ENCODE results near the gene NAALADL2.
"Not testable (repeated sequence)": the region's sequence is repeated elsewhere in the genome, so short reads cannot be mapped to it uniquely, and the experiment has no call there.

Gene NAALADL2

GRCh38 chr3:175751089-175751488, 892.0 kb downstream of the NAALADL2 start:
- no peaks in the 10 kb centered on the region for H3K27me3 ChIP-seq (ENCODE audit: control insufficient read depth, insufficient read depth, low read length)
- peaks cover 15% of the 10 kb centered on the region for H3K4me1 ChIP-seq (ENCODE audit: control insufficient read depth, low read depth, low read length)
- no peak overlapping the region for H3K9ac ChIP-seq (ENCODE audit: low read length)
- H3K9me3 ChIP-seq (ENCODE audit: control insufficient read depth, low read depth, low read length), result no peaks in the 10 kb centered on the region
- no peaks in the 10 kb centered on the region for H3K36me3 ChIP-seq (ENCODE audit: control insufficient read depth, low read depth, low read length)
- H3K27ac ChIP-seq (ENCODE audit: low read length), result no peak overlapping the region
- H3K4me3 ChIP-seq (ENCODE audit: low read length), result no peak overlapping the region

- Histone ChIP-seq H3K4me1 (ENCODE audit: control insufficient read depth, low read depth, low read length) (no peaks in the 10 kb centered on the region), H3K27ac (ENCODE audit: low read length) (no peak overlapping the region), H3K9me3 (ENCODE audit: control insufficient read depth, low read depth, low read length) (no peaks in the 10 kb centered on the region), H3K27me3 (ENCODE audit: control insufficient read depth, insufficient read depth, low read length) (no peaks in the 10 kb centered on the region), H3K9ac (ENCODE audit: low read length) (no peak overlapping the region), H3K36me3 (ENCODE audit: control insufficient read depth, low read depth, low read length) (no peaks in the 10 kb centered on the region), H3K4me3 (ENCODE audit: low read length) (no peak overlapping the region)
These were observed 904.8 kb downstream of the NAALADL2 start for GRCh38 chr3:175763948-175764347.

GRCh38 chr3:175764722-175765121, 905.6 kb downstream of the NAALADL2 start:
- Histone ChIP-seq H3K36me3 (ENCODE audit: control insufficient read depth, low read depth, low read length) (no peaks in the 10 kb centered on the region), H3K4me1 (ENCODE audit: control insufficient read depth, low read depth, low read length) (no peaks in the 10 kb centered on the region), H3K27ac (ENCODE audit: low read length) (no peak overlapping the region), H3K9ac (ENCODE audit: low read length) (no peak overlapping the region), H3K27me3 (ENCODE audit: control insufficient read depth, insufficient read depth, low read length) (no peaks in the 10 kb centered on the region), H3K9me3 (ENCODE audit: control insufficient read depth, low read depth, low read length) (no peaks in the 10 kb centered on the region), H3K4me3 (ENCODE audit: low read length) (no peak overlapping the region)

GRCh38 chr3:175770426-175770825, 911.3 kb downstream of the NAALADL2 start:
- Histone ChIP-seq H3K9ac (ENCODE audit: low read length) (no peak overlapping the region), H3K27ac (ENCODE audit: low read length) (no peak overlapping the region), H3K36me3 (ENCODE audit: control insufficient read depth, low read depth, low read length) (no peaks in the 10 kb centered on the region)

GRCh38 chr3:175777495-175777894, 918.4 kb downstream of the NAALADL2 start:
- no peaks in the 10 kb centered on the region for H3K9me3 ChIP-seq (ENCODE audit: control insufficient read depth, low read depth, low read length)
- H3K36me3 ChIP-seq (ENCODE audit: control insufficient read depth, low read depth, low read length), result no peaks in the 10 kb centered on the region
- H3K27ac ChIP-seq (ENCODE audit: low read length), result no peak overlapping the region

More at GRCh38 chr3:175770426-175770825, 911.3 kb downstream of the NAALADL2 start:
- H3K4me3 ChIP-seq (ENCODE audit: low read length), result no peak overlapping the region
- no peaks in the 10 kb centered on the region for H3K9me3 ChIP-seq (ENCODE audit: control insufficient read depth, low read depth, low read length)
- H3K4me1 ChIP-seq (ENCODE audit: control insufficient read depth, low read depth, low read length), result no peaks in the 10 kb centered on the region
- no peaks in the 10 kb centered on the region for H3K27me3 ChIP-seq (ENCODE audit: control insufficient read depth, insufficient read depth, low read length)

GRCh38 chr3:175777965-175778364, 918.8 kb downstream of the NAALADL2 start:
- Histone ChIP-seq H3K9me3 (ENCODE audit: control insufficient read depth, low read depth, low read length) (no peaks in the 10 kb centered on the region), H3K36me3 (ENCODE audit: control insufficient read depth, low read depth, low read length) (no peaks in the 10 kb centered on the region), H3K9ac (ENCODE audit: low read length) (no peak overlapping the region), H3K4me1 (ENCODE audit: control insufficient read depth, low read depth, low read length) (no peaks in the 10 kb centered on the region), H3K4me3 (ENCODE audit: low read length) (no peak overlapping the region), H3K27ac (ENCODE audit: low read length) (no peak overlapping the region), H3K27me3 (ENCODE audit: control insufficient read depth, insufficient read depth, low read length) (no peaks in the 10 kb centered on the region)

More at GRCh38 chr3:175777495-175777894, 918.4 kb downstream of the NAALADL2 start:
- no peaks in the 10 kb centered on the region for H3K4me1 ChIP-seq (ENCODE audit: control insufficient read depth, low read depth, low read length)
- no peaks in the 10 kb centered on the region for H3K27me3 ChIP-seq (ENCODE audit: control insufficient read depth, insufficient read depth, low read length)
- H3K9ac ChIP-seq (ENCODE audit: low read length), result no peak overlapping the region
- no peak overlapping the region for H3K4me3 ChIP-seq (ENCODE audit: low read length)

DNA sequence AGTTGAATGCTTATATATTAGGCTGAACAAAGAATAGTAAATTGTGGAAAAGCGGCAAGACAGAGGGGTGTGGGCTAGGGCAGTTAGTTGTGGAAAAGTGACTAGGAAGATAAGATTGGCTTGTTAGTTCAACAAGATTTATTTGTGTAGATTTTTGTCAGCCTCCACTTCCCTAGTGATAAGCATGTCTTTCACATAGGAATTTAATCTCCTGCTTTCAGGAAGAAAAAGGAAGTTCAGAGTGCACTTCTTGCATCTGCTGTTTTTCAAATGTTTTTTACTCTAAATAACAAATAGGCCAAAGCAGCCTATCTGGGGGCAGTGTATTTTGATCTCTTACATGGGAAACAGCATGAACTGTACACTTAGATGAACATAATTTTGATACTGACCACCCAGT, 919.9 kb downstream of the NAALADL2 start:
- Histone ChIP-seq H3K27me3 (ENCODE audit: control insufficient read depth, insufficient read depth, low read length) (no peaks in the 10 kb centered on the region), H3K9me3 (ENCODE audit: control insufficient read depth, low read depth, low read length) (no peaks in the 10 kb centered on the region), H3K36me3 (ENCODE audit: control insufficient read depth, low read depth, low read length) (no peaks in the 10 kb centered on the region), H3K4me1 (ENCODE audit: control insufficient read depth, low read depth, low read length) (no peaks in the 10 kb centered on the region), H3K4me3 (ENCODE audit: low read length) (no peak overlapping the region), H3K27ac (ENCODE audit: low read length) (no peak overlapping the region), H3K9ac (ENCODE audit: low read length) (no peak overlapping the region)

DNA sequence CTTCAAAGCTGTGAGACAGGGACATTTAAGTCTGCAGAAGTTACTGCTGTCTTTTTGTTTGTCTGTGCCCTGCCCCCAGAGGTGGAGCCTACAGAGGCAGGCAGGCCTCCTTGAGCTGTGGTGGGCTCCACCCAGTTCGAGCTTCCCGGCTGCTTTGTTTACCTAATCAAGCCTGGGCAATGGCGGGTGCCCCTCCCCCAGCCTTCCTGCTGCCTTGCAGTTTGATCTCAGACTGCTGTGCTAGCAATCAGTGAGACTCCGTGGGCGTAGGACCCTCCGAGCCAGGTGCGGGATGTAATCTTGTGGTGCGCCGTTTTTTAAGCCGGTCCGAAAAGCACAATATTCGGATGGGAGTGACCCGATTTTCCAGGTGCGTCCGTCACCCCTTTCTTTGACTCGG, 928.0 kb downstream of the NAALADL2 start:
- H3K27ac ChIP-seq (ENCODE audit: low read length); H3K9ac ChIP-seq (ENCODE audit: low read length); H3K4me1 ChIP-seq (ENCODE audit: control insufficient read depth, low read depth, low read length); H3K4me3 ChIP-seq (ENCODE audit: low read length); H3K36me3 ChIP-seq (ENCODE audit: control insufficient read depth, low read depth, low read length); H3K9me3 ChIP-seq (ENCODE audit: control insufficient read depth, low read depth, low read length); H3K27me3 ChIP-seq (ENCODE audit: control insufficient read depth, insufficient read depth, low read length): not testable (repeated sequence)

DNA sequence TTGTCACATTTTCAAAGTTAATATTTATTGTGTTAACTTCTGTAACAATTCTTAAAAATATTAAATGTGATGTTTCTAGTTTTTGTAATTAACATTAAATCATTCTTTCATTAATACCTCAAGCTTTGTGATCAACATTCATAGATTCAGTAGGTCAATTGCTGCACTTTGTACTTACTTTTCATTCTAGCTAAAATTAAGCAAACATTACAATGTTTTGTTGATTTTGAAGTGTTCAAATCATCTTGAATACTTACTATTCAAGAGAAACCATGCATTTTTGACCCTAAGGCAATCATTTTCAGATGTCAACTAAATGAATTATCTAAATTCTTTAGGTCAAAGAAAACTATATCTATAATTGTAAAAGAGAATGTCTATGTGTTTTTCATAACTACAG, 933.1 kb downstream of the NAALADL2 start:
- Histone ChIP-seq H3K4me1 (ENCODE audit: control insufficient read depth, low read depth, low read length) (no peaks in the 10 kb centered on the region), H3K36me3 (ENCODE audit: control insufficient read depth, low read depth, low read length) (no peaks in the 10 kb centered on the region), H3K27me3 (ENCODE audit: control insufficient read depth, insufficient read depth, low read length) (no peaks in the 10 kb centered on the region), H3K9ac (ENCODE audit: low read length) (no peak overlapping the region), H3K4me3 (ENCODE audit: low read length) (no peak overlapping the region), H3K27ac (ENCODE audit: low read length) (no peak overlapping the region), H3K9me3 (ENCODE audit: control insufficient read depth, low read depth, low read length) (no peaks in the 10 kb centered on the region)

DNA sequence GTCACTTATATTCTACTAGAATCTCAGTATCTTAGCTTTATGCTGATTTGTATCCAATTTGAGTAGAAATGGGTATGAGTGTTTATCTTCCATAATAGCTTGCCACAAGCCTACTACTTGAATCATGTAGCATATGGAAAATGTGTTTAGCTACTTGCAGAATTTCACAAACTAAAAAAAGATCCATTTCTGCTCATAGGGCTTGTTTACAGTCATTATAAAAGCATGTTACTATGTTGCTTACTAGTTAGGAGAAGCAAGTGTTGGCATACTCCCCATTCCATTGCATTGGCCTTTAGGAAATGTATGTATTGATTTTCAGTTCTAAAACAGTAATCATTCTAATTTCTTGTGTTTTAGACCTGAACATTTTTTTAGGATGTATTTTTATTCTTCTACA, 939.2 kb downstream of the NAALADL2 start:
- no peak overlapping the region for H3K4me3 ChIP-seq (ENCODE audit: low read length)
- H3K27me3 ChIP-seq (ENCODE audit: control insufficient read depth, insufficient read depth, low read length), result no peaks in the 10 kb centered on the region
- no peaks in the 10 kb centered on the region for H3K4me1 ChIP-seq (ENCODE audit: control insufficient read depth, low read depth, low read length)
- no peaks in the 10 kb centered on the region for H3K36me3 ChIP-seq (ENCODE audit: control insufficient read depth, low read depth, low read length)
- H3K27ac ChIP-seq (ENCODE audit: low read length), result no peak overlapping the region
- no peak overlapping the region for H3K9ac ChIP-seq (ENCODE audit: low read length)
- H3K9me3 ChIP-seq (ENCODE audit: control insufficient read depth, low read depth, low read length), result no peaks in the 10 kb centered on the region

GRCh38 chr3:175805825-175806224, 946.7 kb downstream of the NAALADL2 start:
- H3K9me3 ChIP-seq (ENCODE audit: control insufficient read depth, low read depth, low read length), result no peaks in the 10 kb centered on the region
- H3K27me3 ChIP-seq (ENCODE audit: control insufficient read depth, insufficient read depth, low read length), result no peaks in the 10 kb centered on the region
- H3K4me3 ChIP-seq (ENCODE audit: low read length), result no peak overlapping the region
- no peaks in the 10 kb centered on the region for H3K4me1 ChIP-seq (ENCODE audit: control insufficient read depth, low read depth, low read length)
- H3K9ac ChIP-seq (ENCODE audit: low read length), result no peak overlapping the region
- no peak overlapping the region for H3K27ac ChIP-seq (ENCODE audit: low read length)
- no peaks in the 10 kb centered on the region for H3K36me3 ChIP-seq (ENCODE audit: control insufficient read depth, low read depth, low read length)

DNA sequence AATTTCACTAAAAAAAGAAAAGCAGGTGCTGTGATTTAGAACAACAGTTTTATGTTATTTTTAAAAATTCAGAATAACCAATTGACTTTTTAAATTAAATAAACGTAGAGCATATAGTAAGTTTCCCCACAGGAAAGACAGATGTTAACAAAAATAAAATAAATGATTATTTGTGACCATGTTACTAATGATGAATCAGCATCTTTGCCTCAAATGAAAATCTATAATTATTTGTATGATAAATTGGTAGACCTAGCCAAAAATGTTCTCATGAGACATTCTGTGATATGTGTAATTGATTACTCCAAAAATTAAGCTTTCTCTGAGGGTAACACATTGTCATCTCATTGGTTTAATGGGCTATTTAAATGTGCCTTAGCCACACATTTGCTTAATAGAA, 948.0 kb downstream of the NAALADL2 start:
- H3K9me3 ChIP-seq (ENCODE audit: control insufficient read depth, low read depth, low read length), result no peaks in the 10 kb centered on the region
- H3K4me1 ChIP-seq (ENCODE audit: control insufficient read depth, low read depth, low read length), result no peaks in the 10 kb centered on the region
- no peak overlapping the region for H3K27ac ChIP-seq (ENCODE audit: low read length)
- no peaks in the 10 kb centered on the region for H3K27me3 ChIP-seq (ENCODE audit: control insufficient read depth, insufficient read depth, low read length)
- H3K9ac ChIP-seq (ENCODE audit: low read length), result no peak overlapping the region
- H3K4me3 ChIP-seq (ENCODE audit: low read length), result no peak overlapping the region
- H3K36me3 ChIP-seq (ENCODE audit: control insufficient read depth, low read depth, low read length), result no peaks in the 10 kb centered on the region

Data from iPS-18a (cell line).